HG02588 (cell line): Measurements from ENCODE around the gene COL1A1.

Experiments
- ATAC-seq: cut with Tn5 transposase; IDR thresholded peaks from one replicate; pipeline ENCODE4 v1.9.1; 2021; ENCODE audit warnings: mild to moderate bottlenecking, moderate library complexity; ENCODE audit not compliant: unreplicated experiment

COL1A1 gene

GRCh38 chr17:50187751-50188530 is 13.5 kb downstream of the COL1A1 start:
- no peak for ATAC-seq

GRCh38 chr17:50187394-50187725 is 14.1 kb downstream of the COL1A1 start:
- no peak for ATAC-seq

DNA sequence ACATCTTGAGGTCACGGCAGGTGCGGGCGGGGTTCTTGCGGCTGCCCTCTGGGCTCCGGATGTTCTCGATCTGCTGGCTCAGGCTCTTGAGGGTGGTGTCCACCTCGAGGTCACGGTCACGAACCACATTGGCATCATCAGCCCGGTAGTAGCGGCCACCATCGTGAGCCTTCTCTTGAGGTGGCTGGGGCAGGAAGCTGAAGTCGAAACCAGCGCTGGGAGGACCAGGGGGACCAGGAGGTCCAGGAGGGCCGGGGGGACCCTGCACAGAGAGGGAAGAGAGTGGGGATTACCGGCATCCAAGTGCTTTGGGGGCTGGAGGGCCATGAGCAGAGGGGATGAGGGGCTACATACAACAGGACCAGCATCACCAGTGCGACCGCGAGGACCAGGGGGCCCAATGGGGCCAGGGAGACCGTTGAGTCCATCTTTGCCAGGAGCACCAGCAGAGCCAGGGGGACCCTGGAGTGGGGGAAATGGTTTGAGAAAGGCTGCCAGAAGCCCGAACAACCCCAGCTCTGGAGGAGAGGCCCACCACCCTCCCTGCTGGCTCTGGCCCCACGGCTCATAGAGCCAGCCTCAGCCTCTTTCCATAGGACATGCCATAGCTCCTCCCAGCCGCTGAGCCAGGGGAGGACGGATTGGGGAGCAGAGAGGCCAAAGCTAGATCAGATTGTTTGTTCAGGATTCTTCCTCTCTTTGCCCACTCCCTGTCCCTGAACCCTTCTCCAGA is 14.6 kb downstream of the COL1A1 start:
- ATAC-seq: no peak

GRCh38 chr17:50185631-50186471 is 15.6 kb downstream of the COL1A1 start:
- ATAC-seq: no peak

DNA sequence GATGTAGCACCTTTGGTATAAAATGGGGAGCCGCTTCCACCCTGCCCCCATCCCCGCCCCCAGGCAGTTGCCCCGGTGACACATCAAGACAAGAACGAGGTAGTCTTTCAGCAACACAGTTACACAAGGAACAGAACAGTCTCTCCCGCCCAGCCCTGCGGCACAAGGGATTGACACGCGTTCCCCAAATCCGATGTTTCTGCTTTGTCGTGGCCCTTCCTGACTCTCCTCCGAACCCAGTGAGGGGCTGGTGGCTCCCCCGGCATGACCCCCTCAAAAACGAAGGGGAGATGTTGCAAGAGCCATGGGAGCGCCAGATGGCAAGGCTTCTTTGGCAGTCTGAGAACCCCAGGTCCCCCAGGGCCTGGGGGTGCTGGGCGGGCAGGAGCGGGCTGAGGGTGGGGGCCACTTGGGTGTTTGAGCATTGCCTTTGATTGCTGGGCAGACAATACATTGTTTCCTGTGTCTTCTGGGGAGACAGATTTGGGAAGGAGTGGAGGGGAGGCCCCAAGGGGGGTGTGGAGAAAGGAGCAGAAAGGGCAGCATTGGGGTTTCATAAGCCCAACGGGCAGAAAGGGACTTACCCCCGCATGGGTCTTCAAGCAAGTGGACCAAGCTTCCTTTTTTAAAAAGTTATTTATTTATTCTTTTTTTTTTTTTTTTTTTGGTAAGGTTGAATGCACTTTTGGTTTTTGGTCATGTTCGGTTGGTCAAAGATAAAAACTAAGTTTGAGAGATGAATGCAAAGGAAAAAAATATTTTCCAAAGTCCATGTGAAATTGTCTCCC is 16.6 kb downstream of the COL1A1 start:
- ATAC-seq: no peak

DNA sequence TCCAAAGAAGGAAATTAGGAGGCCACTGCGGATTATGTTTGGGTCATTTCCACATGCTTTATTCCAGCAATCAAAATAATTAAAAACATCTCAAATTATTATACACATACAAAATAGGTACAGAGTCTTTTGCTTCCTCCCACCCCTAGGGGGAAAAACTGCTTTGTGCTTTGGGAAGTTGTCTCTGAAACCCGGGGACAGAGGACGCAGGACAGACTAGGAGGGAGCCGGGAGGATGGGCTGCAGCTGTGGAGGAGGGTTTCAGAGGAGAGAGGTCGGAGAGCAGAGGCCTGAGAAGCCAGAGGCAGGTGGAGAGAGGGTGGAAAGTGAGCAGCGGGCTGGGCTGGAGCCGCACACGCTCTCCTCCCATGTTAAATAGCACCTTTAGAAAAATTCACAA is 17.4 kb downstream of the COL1A1 start:
- ATAC-seq: no peak

DNA sequence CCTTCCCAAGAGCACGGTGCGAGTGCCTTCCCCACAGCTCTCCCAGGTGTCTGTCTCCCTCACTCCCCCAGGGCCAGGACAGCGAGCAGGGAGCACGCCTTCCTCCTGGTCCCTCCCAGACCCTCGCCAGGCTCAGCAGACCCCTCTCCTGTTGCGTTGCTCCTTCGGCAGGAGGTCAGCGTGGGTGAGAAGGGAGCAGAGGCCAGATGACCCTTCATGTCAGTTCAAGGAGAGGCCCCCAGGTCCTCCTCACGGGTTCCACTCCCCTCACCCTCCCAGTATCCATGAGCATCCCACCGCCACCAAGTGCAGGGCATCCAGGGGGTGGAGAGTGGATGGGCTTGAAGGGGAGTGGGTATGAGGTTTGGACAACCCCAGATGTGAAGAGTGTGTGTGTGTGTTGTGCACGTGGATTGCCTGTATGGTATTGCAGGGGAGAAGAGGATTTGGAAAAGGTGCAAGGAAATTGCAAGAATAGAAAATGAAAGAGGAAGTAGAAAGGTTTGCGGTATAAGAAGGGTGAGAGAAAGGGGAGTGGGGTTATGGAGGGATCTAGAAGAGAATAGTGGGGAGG is 17.9 kb downstream of the COL1A1 start:
- no peak for ATAC-seq

DNA sequence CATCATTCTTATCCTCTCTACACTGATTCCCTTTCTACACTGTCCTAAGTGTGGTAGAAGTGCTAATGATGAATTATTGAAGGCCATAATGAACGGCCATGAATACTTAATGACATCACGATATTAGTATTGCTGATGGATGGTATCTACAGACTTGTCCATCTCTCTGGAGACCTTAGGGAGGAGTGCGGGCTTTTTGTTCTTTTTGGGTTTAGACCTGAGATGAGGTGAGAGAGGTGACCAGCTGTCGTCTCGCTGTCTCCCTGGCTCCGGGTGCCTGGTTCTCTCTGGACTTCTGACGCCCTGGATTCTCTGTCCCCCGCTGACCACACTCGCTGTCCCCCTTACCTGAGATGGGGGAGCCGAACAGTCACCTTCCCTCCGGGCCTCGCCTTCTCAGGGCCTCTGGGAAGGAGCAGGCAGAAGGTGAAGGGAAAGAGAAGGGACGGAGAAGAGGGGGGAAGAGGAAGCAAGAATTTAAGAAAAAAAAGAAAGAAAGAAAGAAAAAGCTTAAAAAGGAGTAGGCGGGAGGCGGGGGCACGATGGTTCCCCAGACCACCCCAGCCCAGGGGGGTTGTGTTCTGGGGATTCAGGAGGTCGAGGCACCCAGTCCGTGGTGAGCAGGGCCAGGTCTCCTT is 18.5 kb downstream of the COL1A1 start:
- ATAC-seq: no peak

GRCh38 chr17:50181591-50182560 is 19.6 kb downstream of the COL1A1 start:
- ATAC-seq: no peak

- ATAC-seq: no peak
These were observed 20.3 kb downstream of the COL1A1 start for GRCh38 chr17:50181144-50181543.

GRCh38 chr17:50180620-50181019 is 20.8 kb downstream of the COL1A1 start:
- ATAC-seq: no peak

DNA sequence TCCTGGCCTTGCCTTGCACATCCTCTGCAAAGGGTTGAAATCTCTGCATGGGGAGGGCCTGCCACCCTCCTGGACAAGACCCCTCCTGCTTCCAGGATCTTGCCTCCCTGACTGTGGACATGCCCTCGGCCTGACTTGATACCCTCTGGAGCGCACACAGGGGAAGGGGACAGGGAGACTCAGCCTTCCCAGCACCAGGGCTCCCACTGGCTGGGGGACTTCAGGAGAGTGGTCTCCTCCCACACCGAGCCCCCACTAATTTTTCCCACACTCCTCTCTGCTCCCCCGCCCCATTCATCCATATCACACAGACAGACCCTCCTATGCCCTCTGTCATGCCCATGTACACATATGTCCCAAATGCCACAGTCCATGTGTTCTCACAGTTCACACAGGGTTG is 21.3 kb downstream of the COL1A1 start:
- no peak for ATAC-seq

DNA sequence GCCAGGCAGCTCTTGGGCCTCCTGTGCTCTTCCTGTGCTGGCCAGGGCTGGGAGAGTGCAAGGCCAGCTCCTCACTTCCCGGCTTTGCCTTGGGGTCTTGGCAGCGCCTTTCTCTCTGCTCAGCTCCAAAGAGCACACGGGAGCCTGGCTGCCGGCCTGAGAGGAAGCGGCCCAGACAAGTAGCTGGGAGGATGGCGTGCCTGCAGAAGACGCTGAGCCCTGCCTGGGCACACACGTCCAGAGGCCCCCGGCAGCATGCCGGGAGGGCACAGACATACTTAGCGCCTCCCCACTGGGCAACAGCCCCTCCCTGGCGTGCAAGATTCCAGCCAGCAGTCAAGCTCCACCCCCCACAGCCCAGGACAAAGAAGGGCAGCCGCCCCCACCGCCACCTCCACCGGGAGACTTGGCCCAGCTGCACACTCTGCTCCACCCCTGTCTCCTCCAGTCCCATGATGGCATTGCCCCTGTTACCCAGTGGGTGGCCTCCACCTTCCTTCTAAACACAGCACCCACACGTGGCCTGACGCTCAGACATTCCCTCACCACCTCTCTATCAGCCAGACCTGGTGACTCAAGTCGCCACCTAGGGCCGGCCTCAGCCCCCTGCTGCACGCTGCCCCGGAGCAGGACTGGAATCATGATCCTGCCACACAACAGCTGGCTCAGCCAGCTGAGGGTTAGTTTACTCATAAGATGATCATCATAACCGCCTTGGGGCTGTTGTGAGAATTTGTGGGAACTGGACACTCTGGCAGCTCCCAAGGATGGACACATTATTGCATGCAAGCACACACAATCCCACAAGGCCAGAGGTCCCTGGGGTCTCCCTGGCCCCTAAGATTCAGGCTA is 23.2 kb downstream of the COL1A1 start:
- no peak for ATAC-seq

DNA sequence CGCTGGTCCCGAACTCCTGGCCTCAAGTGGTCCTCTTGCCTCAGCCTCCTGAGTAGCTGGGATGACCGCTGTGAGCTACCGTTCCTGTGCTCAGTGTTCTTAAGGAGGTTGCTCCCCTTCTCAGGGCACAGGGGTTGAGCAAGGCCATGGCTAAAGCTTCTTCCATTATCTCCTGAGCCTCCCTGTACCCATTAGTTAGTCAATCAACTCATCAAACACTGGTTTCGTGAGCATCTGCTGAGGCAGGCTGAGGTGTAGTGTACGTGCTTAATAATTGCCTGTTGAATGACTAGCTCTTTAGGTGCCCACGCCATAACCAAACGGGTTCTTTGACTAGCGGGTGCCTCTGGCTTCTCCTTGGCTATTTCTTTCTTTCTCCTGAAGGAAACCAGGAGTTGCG is 24.0 kb downstream of the COL1A1 start:
- no peak for ATAC-seq

- ATAC-seq: no peak
These were observed 24.7 kb downstream of the COL1A1 start for GRCh38 chr17:50176559-50177357.

DNA sequence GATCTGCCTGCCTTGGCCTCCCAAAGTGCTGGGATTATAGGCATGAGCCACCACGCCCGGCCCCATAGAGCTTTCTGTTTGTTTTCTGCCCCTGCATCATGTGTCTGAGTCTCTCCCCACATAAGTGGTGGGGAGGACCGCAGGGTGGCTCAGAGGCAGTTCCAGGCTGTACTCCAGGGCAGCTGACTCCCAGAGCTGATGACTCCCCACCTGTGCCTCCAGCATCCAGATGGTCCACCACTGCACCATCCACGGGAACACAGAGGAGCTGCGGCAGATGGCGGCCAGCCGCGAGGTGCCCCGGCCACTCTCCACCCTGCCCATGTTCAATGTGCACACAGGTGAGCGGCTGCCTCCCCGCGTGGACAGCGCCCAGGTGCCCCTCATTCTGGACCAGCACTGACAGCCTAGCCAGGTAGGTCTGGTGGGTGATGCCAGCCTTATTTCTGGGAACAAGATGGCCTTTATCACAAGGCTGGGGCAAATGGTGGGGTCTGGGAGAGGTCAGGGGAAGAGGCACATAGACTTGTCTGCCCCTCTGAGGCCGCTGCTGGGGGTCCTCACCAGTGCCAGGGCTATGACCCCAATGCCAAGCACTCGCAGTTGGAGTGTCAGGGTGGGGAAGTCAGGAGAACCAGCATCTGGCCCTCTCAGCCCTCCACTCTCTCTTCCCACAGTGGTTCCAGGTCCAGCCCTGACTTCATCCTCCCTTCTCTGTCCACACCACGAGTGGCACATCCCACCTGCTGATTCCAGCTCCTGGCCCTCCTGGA is 26.2 kb downstream of the COL1A1 start:
- ATAC-seq: no peak
